ENCODE data around the gene GBGT1.

DNA sequence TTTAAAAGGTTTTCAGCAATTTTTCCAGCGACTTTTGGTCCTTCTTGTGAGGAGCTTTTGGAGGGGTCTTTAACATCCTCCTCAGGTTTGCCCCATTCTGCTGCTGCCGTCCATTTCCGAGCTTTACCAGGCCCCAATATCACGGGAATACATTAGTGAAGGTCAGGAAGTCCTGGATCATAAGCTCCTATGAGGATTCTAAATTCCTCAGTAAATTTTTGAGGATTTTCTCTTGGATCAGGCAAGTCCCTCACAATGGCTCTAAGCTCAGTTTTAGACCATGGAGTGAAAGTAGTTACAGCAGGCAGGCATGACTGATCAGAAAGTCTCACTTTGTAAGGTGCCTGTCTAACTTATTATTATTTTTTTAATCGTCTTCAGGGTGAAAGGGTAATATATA is 17.2 kb upstream of the GBGT1 start:
- TF ChIP-seq CTCF (IDR thresholded peaks at IDR 0.05) (no peak), POLR2A (IDR thresholded peaks at IDR 0.05) (no peak)
